Activated T-helper 9 cell treated with anti-CD3 and anti-CD28 coated beads, Interleukin-2, amount 50 U/mL, for 16 hours (primary cell): ENCODE data around the gene SIX4.
A peak's percentile ranks its signal among the peaks of the same experiment; 100 is the strongest.
"Not testable (repeated sequence)": the region's sequence is repeated elsewhere in the genome, so short reads cannot be mapped to it uniquely, and the experiment has no call there.

Source experiments
- DNase-seq: peaks from one replicate; pipeline ENCODE4 v3.0.0-alpha.2; 2020; ENCODE audit warnings: low read depth

The SIX4 gene

GRCh38 chr14:60723907-60724618 lies at the start of gene SIX4:
SIX4 (minus strand) TSS chr14:60724351; CDS start chr14:60724074, 277 bp downstream.
- no peak for DNase-seq

GRCh38 chr14:60773558-60773957 lies 49.4 kb upstream of the SIX4 start:
- no peak for DNase-seq

DNA sequence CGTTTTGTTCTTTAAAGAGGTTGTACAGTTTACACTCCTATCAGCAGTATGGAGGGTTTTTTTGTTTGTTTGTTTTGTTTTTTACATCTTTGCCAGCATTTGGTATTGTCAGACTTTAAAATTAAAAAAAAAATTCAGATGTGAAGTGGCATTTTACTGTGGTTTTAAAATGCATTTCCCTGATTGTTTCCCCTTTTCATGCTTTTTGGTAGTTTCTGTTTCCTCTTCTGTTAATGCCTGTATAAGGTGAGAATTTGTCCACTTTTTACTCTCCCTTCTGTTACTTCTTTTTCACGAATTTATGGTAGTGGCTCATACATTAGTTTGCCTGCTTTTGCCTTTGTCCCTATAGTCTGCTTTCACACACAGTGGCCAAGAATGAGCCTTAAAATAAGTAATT lies 47.0 kb upstream of the SIX4 start:
- no peak for DNase-seq

- no peak for DNase-seq
Observed at GRCh38 chr14:60768602-60769001, 44.5 kb upstream of the SIX4 start.

GRCh38 chr14:60760644-60761364 lies 36.7 kb upstream of the SIX4 start:
- DNase-seq = no peak

GRCh38 chr14:60760209-60760608 lies 36.1 kb upstream of the SIX4 start:
- DNase-seq = no peak

DNA sequence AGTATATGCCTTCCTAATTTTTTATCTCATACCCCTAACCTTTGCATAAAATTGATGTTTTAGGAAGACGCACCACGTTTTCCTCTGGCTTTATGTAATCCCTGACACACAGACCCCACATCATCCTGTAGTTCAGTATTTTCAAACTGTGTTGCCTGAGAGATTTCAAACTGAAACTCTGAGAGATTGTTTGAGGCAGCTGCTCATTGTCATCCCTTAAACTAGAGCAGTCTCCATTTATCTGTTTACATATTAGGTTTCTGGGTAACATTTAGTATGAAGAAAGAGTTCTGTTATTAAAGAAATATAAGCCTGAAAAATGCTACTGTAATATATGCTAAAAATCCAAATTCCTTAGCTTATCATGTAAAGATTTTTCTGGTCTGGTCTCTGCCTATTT lies 34.7 kb upstream of the SIX4 start:
- DNase-seq = no peak

DNA sequence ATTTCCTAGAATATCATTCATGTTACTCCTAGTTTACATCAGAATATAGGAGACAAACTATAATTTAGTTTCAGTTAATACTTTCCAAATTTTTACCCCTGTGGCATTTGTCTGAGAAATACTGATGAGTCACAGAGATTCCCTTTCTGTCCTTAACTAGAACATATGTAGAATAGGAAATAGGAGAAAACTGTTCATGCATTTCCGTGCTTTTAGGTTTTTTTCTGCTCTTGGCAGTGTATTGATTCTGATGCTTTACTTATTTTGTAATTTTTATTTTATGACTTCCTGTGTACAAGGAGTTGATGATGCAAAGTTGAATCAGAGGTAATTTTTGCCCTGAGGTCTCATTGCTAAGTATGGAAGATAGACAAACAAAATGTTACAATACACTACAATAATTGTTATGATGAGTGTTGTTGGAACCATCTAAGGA lies 33.4 kb upstream of the SIX4 start:
- DNase-seq = no peak

DNA sequence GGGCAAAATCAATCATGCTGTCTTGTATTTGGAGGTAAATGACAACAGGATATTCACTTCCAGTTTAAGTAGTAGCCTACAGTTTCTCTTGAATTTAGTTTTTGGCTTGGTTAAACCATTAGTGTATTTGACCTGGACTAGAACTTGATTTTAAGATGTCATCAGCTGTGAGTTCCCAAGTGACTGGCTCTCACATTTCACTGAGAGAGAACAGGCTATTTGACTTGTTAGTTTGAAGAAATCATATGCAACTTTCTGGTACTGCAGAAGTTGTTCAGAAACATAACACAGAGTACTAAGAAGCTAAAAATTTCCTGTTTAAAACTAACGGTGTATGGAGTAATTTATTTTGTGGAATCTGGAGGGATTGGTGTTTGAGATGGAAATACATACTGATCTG lies 32.7 kb upstream of the SIX4 start:
- DNase-seq = no peak

- DNase-seq = peak; percentile 5
Observed at GRCh38 chr14:60753264-60754119, 29.3 kb upstream of the SIX4 start.

DNA sequence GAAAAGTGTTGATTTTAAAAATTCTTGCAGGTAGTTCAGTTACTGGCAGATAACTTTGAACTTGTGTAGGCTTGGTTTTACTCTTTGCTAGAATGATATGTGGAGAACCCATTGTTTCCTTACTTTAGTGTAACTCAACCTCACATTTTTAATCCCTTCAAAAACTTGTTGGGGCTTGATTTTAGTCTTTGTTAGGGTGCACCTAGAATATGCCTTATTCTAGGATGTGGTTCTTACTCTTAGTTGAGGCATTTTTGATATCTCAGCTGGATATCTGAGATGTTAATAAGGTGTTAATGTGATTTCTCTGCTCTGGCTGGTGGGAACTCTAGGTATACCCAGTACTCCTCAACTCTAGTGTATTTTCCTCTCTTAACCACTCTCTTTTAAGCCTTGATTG lies 20.4 kb upstream of the SIX4 start:
- no peak for DNase-seq

DNA sequence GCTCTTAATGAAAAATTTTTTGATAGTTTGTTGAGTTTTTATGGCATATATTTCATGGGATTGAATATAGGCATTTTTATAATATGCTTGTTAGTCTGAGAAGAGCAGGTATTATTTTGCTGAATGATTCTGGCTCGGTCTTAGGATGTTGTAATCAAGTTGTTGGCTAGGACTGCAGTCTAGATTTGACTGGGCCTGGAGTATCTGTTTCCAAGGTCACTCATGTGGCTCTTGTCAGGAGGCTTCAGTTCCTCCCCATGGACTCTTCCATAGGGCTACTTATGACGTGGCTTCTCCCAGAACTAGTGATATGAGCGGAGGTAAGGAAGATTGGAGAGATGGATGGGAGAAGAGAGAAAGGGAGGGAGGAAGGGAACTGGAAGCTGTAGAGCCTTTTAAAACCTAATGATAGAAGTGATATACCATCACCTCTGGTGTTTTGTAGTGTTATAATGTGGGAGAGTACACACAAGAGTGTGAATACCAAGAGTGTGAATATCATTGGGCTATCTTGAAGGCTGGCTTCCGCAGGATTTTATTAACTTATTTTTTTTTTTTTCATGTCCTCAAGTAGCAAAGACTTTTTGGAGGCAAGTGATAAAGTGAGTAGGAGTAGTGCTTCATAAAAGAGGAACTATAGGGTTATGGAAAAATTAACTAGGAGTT lies 14.8 kb upstream of the SIX4 start:
- no peak for DNase-seq

- no peak for DNase-seq
Observed at GRCh38 chr14:60736494-60736893, 12.3 kb upstream of the SIX4 start.

DNA sequence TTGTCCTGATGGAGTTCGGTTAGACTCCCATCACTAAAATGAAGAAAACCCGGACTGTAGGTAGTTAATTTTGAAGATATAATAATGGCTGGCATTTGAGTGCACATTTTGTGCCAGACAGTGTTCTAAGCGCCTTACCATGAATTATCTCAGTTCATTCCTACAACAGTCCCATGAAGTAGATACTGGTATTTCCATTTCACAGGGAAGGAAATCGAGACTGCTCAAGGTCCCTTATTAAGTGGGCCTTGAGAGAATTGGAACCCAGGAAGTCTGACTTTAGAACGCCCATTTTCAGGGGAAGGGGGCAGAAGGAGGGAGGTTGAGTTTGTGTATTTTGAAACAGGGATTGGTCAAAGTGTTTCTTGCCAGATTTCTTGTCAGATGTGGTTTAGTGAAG lies 11.3 kb upstream of the SIX4 start:
- DNase-seq = no peak

DNA sequence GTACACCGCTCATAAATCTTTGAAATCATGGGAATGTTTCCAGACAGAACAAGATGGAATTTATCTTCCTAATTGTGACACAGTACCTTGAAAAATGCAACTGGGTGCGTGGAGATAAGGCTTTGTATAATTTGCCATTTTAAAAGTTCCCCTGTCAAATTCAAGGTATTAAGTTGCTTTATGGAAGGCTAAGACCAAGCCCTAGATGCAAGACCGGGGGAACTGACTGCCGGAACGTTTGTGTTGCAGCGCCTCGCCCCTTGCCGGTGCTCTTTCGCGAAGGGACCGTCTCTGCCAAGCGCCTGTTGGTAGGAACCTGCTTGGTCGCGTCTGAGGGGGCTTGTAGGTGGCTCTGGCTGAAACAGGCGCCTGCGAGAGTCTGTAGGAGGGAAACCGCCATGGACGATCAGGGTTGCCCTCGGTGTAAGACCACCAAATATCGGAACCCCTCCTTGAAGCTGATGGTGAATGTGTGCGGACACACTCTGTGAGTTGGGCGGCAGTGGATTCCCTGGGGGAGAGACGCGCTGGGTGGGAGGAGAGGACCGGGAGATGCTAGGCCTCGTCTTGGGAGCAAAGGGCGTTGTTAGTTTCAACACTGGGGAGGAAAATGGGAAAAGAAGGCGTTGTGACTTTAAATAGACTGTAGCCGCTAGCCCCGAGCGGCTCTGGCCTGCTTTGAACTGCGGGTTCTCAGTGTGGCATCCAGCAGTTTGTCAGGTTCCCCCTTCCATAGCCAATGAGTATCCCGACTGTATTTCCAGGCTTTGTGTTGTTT lies 10.5 kb upstream of the SIX4 start, which contains the start of gene MNAT1:
Gene MNAT1, plus strand, starts transcription at position 297 of the 778 bp plus-strand sequence. Its CDS starts 102 bp downstream, at position 399.
- peak; percentile 57 for DNase-seq

GRCh38 chr14:60732840-60733483 lies 8.8 kb upstream of the SIX4 start:
- DNase-seq = no peak

DNA sequence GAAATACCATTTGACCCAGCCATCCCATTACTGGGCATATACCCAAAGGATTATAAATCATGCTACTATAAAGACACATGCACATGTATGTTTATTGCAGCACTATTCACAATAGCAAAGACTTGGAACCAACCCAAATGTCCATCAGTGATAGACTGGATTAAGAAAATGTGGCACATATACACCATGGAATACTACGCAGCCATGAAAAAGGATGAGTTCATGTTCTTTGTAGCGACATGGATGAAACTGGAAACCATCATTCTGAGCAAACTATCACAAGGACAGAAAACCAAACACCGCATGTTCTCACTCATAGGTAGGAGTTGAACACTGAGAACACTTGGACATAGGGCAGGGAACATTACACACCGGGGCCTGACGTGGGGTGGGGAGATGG lies 7.1 kb upstream of the SIX4 start:
- DNase-seq = not testable (repeated sequence)

DNA sequence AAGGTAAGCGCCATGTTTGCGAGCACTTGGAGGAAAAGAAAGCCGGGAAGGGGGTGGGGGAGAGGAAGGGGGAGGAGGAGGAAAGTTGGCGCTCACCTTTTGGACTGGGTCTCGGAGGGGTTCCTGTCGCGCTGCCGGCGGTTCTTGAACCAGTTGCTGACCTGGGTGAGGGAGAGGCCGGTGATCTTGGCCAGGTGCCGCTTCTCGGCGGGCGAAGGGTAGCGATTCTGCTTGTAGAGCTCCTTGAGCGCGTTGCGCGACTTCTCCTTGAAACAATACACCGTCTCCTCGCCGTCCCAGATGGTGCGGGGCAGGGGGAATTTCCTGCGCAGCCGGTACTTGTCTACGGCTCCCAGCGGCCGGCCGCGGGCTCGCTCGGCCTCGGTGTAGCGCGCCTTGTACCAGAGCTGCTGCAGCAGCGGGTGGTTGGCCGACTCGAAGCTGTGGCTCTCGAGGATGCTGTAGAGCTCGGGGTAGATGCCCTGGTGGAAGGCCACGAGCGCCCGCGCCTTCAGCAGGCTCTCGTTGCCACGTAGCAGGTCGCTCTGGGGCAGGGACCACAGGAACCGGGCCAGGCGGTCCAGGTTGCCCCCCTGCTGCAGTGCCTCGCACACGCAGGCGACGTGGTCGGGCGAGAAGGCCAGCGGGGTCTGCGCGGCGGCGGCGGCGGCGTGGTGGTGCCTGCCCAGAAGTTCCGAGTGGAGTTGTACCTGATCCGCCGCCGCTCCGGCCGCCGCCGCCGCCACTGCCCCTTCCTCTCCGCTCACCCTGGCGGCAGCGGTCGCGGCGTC lies 840 bp downstream of the SIX4 start:
- DNase-seq = peak; percentile 1

DNA sequence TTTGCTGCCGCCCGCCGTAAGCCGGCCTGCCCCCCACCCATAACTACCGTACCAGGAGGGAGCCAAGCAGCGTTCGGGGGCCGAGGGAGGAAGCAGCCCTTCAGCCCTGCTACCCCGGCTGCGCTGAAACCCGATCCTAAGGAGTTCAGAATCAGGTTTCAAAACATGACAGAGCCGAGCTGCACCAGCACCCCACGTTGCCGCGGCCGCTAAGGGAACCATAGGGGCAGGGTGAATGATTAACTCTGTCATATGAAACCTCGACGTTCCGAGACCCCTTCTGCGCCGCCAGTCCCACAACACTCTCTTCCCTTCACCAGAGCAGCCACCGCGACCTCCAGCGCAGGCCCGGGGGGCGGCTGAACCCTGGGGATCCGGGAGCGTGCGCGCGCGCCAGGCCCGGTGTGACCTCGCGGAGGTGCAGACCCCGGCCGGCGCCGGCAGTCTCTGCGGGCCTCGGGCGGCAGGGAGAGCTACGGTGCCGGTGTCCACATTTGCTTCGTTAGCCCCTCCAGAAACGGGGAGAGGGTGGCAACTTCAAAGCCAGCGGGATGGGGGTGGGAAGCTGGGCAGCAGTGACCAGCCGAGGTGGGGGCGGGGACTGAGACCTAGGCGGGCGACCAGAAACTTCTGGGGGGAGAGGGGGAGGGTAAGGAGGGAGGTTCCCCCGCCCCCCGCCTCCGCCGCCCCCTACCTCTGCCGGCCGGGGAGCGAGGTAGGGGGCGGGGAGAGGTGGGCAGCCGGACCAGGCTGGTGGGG lies 1.6 kb downstream of the SIX4 start:
- DNase-seq = peak; percentile 1
